ENCODE measurements around the gene RECQL5.
"Not testable (repeated sequence)": the region's sequence is repeated elsewhere in the genome, so short reads cannot be mapped to it uniquely, and the experiment has no call there.

RECQL5 gene

GRCh38 chr17:75645889-75646637, 20.9 kb downstream of the RECQL5 start:
- no peak for DNase-seq

DNA sequence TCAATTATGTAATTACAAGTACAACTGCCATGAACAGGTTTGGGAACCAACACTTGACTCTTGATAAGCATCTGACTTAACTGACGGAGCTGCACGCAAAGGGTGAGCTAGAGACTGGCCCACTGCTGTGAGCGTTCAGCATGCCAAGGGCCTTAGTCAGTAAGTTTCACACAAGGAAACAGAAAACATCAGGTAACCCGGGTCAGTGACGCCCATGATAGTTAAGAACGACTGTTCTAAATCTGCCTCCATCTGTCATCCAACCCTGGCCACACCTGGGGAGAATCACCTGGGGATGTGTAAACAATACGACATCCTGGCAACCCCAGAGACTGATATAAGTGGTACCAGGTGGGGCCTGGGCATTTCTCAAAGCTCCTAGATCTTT, 21.5 kb downstream of the RECQL5 start:
- DNase-seq, result no peak

DNA sequence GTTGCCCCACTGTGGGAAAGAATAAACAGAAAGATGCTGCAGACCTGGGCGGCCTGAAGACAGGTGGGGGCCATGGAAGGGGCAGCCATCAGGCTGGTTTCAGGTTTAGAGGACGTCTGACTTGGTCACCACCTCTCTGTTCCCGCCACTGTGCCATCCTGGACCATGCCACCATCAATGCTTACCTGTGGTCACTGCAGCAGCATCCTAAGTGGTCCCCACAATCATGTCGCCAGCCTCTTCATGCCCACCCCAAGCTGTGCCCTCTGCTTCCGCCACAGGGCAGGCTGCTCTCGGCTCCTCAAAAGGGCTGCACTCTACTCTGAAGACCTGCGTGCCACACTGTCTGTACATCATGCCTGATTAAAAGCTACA, 23.3 kb downstream of the RECQL5 start:
- DNase-seq, result no peak

GRCh38 chr17:75642784-75643642, 23.9 kb downstream of the RECQL5 start:
- DNase-seq, result no peak

GRCh38 chr17:75642182-75642783, 24.7 kb downstream of the RECQL5 start:
- DNase-seq, result no peak

GRCh38 chr17:75641343-75641742, 25.6 kb downstream of the RECQL5 start:
- DNase-seq, result no peak

GRCh38 chr17:75640556-75641119, 26.3 kb downstream of the RECQL5 start:
- no peak for DNase-seq

- DNase-seq, result no peak
Observed at GRCh38 chr17:75639771-75640555, 27.0 kb downstream of the RECQL5 start.

- no peak for DNase-seq
Observed at GRCh38 chr17:75639327-75639726, 27.6 kb downstream of the RECQL5 start.

DNA sequence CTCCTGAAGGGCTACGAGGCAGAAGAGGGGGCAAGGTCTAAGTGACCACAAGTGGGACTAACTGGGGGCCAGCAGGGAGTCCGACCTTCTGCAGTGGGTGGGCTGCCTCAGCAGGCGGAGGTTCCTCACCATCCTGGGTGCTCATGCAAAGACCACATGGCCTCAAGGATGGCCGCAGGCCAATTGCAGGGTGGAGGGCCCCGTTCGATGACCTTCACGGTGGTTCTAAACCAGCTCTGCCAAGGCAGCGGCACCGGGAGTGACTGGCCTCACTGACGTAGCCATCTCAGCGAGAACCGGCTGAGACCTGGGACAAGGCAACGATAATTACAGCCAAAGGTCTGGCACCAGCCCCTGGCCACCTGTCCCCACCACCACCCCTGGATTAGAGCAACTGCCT, 28.1 kb downstream of the RECQL5 start:
- no peak for DNase-seq

GRCh38 chr17:75638039-75638438, 28.9 kb downstream of the RECQL5 start:
- DNase-seq, result not testable (repeated sequence)

DNA sequence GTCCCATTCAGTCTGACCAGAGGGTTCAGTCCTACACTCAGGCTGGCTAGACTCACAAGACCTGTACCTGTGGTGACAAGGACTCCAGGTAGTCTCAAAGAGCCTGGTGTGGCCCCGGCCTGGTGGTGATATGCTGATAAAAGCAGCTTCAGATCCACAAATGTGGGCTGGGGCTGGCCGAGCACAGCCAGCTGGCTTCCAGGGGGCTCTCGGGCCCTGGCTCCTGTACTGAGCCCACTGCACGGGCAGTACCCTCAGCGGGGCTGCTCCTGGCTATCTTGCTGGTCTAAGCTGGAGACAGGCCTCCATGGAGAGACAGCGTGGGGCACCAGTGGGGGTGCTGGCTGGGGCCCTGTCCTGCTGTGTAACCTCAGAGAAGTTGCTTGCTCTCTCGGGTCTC, 29.4 kb downstream of the RECQL5 start:
- no peak for DNase-seq

DNA sequence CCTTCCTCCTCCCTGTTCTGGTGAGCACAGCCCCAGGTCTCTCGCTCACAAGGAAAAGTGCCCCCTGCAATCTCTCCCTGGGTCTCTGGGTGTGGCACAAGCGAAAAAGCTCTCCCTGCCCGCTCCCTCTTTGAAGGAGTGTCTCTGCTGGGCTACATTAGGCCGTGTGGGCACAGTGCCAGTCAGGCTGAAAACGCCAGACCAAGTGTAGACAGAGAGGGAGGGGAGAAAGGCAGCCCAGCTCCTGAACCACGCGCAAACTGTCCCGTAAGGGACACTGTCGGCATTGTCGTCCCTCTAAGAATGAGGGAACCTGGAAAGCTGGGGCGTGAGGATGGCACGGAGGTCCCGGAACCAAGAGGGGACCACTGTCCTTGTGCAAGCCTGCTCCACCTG, 29.8 kb downstream of the RECQL5 start:
- no peak for DNase-seq

DNA sequence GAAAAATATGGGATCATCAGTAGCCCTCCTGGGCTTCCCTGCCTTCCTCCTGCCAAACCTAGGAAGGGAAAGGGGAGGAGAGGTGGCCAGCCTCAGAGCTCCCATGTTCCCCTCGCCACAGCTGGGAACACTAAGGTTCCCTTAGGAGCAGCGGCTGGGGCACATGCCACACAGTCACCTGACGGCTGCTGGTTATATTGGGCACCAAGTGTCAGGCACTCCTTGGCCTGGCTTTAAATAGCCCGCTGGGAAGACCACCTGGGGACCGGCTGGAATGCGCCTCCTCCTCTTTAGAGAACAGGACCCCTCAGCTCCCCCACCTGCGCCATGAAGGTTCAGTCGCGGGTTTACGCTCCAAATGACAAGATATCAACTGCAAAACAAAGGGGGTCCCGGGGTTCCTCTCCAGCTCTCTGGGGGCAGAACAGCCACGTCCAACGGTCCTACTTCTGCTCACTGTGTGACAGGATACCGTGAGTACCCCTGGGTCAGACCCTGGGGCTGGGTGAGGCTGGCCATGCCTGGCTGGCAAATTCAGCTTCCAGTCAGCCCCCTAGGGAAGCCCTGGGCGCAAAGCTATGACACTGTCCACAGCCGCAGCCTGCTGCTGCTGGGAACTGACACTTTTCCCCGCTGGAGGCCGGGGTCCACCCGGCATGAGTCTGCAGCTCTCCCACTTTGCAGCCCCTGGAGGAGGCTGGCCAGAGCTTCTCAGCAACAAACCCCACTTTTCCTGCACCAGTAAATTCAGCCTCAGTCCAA, 30.4 kb downstream of the RECQL5 start:
- no peak for DNase-seq

DNA sequence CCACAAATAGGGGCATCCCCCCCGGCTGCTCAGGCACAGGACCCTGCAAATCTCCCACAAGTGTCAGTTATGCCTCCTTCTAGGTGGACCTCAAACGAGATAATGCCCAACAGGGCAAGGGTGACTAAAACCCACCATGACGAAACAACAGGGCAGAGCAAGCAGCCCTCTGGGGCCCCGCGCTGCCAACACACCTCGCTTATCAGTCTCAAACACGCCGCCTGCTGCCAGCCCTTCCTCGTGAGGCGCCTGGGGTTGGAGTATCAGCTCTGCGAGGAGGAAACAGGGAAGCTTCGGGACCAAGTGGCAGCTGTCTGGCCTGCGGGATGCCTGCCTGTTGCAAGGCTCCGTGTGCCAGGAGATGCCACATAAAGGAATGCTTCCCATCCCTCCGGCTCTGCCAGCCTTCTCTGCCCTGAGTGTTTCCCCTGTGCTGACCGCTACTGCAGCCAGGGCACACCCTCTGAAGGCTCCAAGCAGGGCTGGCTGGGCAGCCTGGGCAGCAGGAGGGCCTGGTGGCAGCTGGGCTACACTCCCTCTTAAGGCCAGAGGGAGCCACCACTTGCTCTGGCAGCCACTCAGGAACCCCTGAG, 31.2 kb downstream of the RECQL5 start:
- DNase-seq, result no peak

- DNase-seq, result no peak
Observed at GRCh38 chr17:75634754-75635609, 32.0 kb downstream of the RECQL5 start.

DNA sequence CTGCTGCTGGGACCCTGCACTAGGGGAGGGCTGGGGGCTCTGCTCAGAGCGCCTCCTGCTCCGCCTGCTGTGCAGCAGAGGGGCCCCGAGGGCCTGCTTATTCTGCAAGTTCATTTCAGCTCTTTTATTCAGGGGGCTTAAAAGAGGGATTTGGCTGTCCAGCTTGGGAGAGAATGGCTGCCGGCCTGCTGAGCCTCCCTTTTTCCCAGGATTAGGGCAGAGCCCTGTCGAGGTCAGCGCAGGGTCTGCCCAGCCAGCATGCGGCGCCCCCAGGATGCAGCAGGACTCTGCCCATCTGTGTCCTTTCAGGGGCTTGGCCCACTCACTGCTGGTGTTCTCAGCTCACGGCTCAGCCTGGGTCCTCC, 32.6 kb downstream of the RECQL5 start:
- no peak for DNase-seq

DNA sequence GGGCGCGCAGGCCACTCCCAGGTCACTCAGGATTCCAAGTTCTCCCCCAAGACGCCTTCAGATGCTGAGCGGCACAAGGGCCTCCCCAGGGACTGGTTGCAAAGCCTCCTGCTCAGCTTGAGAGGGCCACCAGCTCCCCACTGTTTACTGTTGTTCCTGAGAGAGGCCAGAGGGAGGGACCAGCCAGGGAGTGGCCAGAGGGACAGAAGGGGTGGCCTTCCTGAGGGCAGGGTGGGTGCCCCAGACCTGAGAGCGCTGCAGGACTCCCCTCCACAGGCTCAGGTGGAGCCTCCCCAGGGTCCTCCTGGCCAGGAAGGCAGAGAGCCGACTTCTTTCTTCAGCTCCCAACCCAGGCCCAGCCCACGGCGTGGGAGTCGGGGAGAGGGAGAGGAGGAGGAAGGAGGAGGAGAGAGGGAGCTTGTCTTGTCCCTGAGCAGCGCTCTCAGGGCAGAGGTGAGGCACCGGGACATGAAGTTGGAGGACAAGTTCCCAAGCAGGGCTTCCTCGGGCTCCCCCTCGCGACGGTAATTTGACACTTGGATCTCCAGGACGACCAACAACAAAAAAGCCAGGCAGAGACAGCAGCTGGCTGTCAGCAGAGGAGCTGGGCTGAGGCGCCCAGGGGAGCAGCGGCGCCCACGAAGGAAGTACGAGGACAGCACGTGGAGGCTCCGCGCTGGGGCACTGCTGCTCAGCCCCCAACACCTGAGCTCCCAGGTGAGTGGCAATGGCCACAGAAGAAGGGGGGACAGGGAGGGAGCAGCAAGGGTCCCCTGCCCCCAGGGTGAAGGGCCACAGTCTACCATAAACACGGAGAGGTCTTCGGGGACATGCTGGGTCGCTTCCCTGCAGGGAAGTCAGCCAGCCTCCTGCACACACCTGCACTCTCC, 33.2 kb downstream of the RECQL5 start:
- DNase-seq, result peak; percentile 85

DNA sequence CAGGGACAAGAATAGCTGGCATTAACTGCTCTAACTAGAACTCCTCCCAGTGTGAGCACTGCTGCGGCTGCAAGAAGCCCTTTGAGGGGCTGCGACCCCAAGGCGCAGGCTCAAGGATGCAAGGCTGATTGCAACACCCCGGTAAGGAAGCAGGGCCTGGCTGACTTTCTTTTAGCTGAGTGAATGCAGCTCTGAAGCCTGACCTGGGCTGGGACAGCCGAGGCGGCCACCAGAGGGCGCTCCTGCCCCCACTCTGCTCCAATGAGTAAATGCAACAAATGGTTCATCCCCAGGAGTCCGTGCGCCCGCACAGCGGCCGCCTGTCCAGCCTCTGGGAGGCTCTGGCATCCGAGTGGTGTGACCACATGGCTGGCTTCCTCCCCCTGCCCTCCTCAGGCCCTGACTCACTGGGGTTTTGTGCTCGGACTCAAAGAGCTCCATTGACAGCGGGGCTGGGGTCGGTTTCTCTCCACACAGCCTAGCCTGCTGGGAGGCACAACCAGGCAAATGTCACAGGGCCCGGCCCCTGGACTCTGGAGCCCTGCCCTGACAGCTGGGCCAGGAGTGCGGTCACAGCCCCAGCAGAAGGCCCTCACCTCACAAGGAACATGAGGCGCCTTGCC, 34.0 kb downstream of the RECQL5 start, which contains the start of gene SMIM5:
TSS of gene SMIM5 (plus strand) at position 572 of the 623 bp plus-strand sequence. CDS start 6,768 bp downstream, outside the sequence.
- DNase-seq, result peak; percentile 76

All from fibroblast of upper back skin (primary cell).